GM19395 (cell line): ENCODE measurements around the gene RAB19.
"Not testable (repeated sequence)": the region's sequence is repeated elsewhere in the genome, so short reads cannot be mapped to it uniquely, and the experiment has no call there.

ENCODE experiments used
- ATAC-seq: cut with Tn5 transposase; IDR thresholded peaks from one replicate; pipeline ENCODE4 v1.9.1; 2021; ENCODE audit warnings: mild to moderate bottlenecking, moderate library complexity; ENCODE audit not compliant: unreplicated experiment

The RAB19 gene

GRCh38 chr7:140400381-140400780 lies 3.5 kb upstream of the RAB19 start:
- no peak for ATAC-seq

DNA sequence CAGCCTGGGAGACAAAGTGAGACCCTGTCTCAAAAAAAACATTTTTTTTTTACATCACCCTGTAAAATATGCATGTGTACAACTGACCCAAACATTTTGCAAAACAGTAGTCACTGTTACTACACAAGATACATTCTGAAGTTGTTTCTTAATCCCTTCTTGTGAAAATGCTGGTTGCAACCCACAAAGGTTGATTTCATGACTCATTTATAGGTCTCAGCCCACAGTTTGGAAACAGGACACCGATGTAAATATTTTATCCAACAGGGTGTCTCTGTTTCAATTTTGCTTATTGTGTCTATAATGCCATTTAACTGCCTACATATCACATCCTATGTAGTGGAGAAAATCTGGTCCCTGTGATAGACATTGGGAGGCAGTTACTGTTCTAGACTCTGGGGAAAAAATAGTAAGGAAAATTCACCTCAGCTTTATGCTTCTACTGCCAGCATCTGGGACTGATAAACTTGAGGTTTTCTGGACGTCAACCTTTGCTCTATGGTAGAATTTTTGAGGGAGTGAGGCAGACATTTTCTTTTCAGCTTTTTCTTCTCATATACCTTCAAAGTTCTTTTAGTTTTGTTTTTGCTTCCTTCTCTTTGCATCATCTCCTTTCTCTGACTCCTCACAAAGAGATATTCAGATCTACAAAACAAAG lies 1.6 kb upstream of the RAB19 start:
- no peak for ATAC-seq

DNA sequence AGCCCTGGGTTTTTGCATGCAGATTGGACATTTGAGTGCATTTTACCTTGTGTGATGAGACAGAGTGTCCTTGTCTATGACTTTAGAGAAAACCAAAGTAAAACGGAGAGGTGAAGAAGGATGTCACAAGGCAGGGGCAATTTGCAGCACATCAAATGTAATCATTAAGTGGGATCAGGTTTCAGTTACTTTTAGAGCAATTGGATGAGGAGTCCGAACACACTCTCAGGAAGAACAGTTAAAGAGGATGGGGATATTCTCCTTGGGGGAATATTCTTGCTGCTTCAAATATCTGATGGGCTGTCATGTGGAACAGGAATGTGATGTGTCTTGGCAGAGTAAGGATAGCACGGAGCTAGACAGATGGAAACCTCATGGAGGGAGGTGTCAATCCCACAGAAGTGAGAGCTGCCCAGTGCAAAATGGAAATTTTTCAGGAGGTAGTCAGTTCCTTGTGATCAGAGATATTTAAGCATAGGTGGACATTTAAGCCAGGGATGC lies 757 bp downstream of the RAB19 start:
- no peak for ATAC-seq

- no peak for ATAC-seq
Measured at GRCh38 chr7:140415361-140415760, 11.5 kb downstream of the RAB19 start.

GRCh38 chr7:140415816-140416215 lies 12.0 kb downstream of the RAB19 start:
- ATAC-seq, result not testable (repeated sequence)

- ATAC-seq, result no peak
Measured at GRCh38 chr7:140416560-140416959, 12.7 kb downstream of the RAB19 start.

GRCh38 chr7:140417456-140418155 lies 13.7 kb downstream of the RAB19 start:
- no peak for ATAC-seq

GRCh38 chr7:140418156-140418472 lies 14.3 kb downstream of the RAB19 start:
- not testable (repeated sequence) for ATAC-seq

- ATAC-seq, result no peak
Measured at GRCh38 chr7:140418653-140419052, 14.8 kb downstream of the RAB19 start.

DNA sequence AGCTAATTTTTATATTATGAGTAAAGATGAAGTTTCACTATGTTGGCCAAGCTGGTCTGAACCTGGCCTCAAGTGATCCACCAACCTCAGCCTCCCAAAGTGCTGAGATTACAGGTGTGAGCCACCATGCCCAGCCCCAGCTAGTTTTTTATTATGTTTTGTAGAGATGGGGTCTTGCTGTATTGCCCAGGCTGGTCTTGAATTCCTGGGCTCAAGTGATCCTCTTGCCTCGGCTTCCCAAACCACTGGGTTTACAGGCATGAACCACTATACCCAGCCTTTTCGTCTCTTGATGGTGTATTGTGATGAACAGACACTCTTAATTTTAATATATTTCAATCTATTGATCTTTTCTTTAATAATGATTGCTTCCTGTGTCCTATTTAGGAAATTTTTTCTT lies 17.7 kb downstream of the RAB19 start:
- ATAC-seq, result no peak

DNA sequence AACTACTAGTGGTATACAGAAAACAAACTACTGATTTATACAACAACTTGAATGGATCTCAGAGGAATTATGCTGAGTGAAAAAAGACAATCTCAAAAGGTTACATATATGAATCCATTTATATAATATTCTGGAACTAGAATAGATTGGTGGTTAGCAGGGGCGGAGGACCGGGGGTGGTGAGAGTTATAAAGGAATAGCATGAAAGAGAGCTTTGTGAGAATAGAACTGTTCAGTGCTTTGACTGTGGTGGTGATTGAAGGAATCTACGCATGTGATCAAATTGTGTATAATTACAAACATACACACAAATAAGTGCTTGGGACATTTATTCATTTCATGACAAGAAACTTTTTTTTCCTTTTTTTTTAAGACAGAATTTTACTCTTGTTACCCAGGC lies 19.6 kb downstream of the RAB19 start:
- ATAC-seq, result no peak

- no peak for ATAC-seq
Measured at GRCh38 chr7:140425718-140426117, 21.9 kb downstream of the RAB19 start.

- ATAC-seq, result no peak
Measured at GRCh38 chr7:140426130-140426529, 22.3 kb downstream of the RAB19 start.

DNA sequence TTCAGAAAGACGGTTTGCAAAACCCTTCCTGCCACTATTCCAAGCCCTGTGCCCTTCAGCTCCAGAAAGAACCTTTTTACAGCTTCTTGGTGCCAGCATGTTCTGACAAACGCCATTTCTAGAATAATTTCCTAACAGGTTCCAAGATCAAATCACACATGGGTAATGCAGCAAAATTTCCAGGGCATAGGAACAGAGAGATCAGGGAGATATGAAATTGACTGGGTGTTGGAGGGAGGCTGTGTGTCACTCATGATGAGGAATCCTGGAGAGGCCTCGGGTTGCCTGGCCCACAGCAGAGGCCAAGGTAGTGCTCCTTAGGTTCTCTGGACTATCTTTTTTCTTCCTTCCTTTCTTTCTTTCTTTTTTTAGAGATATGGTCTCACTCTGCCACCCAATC lies 29.5 kb downstream of the RAB19 start:
- ATAC-seq, result no peak

DNA sequence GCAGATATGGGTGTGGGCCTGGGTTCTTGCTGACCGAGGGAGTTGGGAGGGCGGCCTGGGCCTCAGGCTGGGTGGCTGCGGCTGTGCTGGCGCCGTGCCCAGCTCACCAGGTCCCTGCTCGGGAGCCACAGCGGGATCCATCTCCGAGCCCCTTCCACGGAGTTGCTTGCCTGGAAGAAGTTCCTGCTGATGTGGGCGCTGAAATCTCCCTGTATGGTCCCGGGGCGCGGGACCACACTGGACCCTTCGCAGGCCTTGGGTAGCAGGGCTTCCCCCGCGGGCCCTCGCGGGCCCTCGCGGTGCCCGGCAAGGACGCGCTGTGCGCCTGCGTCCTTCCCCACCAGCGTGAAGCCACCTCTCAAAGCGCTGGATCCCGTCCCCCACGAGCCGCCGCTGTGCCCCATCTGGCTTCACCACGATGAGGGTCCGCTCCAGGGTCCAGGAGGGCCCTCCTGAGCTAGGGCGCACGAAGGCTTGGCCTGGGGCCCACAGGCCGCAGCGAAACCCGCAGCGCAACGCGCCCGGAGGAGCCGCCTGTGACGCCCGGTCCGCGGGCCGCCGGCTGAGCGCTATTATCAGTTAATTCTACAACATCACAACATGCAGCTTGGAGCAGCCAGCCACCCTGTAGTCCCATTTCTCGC lies 31.5 kb downstream of the RAB19 start:
- ATAC-seq, result no peak

DNA sequence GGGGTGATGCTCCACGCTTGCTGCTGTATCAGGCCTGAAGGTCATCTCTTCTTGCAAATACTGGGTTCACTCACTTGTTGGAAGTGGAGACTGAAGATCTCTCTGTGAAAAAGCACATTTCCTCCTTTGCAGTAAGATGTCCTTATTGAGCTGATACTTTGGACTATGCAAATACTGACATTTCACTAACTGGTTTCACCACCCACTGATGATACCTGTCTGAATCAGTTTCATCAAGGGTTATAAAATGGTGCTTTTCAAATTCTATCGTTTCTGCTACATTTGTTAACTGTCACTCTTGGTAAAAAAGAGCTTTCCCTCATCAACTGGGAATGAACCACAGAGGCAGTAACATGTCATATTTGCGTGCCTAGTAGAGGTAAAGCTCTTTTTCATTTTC lies 35.5 kb downstream of the RAB19 start:
- ATAC-seq, result no peak

DNA sequence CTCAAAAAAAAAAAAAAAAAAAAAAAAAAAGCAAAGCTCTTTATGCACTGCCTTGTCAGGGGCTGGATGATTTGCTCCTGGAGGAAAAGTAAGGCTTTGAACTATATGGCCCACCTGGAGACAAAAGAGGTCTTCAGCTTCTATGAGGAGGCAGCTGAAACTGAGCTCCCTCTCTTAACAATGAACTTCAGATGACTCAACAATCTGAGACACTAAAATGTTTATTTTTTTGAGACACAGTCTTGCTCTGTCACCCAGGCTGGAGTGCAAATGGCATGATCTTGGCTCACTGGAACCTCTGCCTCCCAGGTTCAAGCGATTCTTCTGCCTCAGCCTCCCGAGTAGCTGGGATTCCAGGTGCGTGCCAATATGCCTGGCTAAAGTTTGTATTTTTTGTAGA lies 36.7 kb downstream of the RAB19 start:
- ATAC-seq, result no peak

- ATAC-seq, result no peak
Measured at GRCh38 chr7:140441519-140441918, 37.7 kb downstream of the RAB19 start.

- ATAC-seq, result no peak
Measured at GRCh38 chr7:140446467-140446866, 42.6 kb downstream of the RAB19 start.

GRCh38 chr7:140447841-140448240 lies 44.0 kb downstream of the RAB19 start:
- ATAC-seq, result no peak

DNA sequence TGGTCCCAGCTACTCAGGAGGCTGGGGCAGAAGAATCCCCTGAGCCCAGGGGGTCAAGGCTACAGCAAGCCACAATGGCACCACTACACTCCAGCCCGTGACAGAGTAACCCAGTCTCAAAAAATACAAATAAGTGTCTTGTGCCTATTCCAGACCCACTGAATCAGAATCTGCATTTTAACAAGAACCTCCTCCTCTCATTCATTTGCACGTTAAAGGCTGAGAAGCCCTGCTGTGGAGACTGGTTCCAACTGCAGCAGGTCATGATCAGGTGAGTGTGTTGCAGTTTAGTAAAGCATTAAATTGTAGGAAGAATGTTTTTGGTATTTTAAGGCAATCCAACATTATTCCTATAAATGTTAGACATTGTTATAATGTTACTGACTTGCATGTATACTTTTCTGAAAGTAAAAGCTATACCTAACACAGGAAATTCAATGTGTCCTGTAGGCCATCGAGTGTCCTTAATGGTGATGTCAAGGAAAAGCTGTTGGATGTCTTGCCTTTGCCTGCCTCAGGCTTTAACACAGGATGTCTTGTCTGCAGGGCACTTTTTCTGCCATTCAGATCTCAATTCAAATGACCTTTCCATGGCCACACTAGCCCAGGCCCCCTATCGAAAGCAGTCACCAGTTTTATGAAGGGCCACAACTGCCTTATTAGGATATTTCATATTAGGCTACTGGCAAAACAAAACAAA lies 45.1 kb downstream of the RAB19 start:
- no peak for ATAC-seq

- ATAC-seq, result no peak
Measured at GRCh38 chr7:140451716-140452115, 47.9 kb downstream of the RAB19 start.
